ENCODE measurements around the gene RGS10.

DNA sequence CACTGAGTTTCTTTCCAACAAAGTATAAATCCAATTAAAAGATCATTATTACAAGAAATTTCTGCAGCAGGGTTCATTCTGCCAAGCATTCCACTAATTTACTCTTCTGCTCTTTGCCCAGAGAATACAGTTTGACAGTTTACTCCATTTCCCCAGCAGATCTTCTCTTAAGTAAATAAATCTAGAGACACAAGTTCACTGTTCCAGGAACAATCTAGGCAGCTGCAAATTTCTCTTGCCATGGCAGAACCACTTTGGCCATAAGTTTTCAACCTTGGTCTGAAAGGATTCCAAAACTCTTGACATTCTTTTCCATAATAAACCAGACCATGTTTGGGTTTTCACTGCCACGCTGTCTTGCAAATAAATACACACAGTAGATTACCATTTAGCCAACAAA lies 11.5 kb downstream of the RGS10 start:
- TF ChIP-seq, protein P1, sequence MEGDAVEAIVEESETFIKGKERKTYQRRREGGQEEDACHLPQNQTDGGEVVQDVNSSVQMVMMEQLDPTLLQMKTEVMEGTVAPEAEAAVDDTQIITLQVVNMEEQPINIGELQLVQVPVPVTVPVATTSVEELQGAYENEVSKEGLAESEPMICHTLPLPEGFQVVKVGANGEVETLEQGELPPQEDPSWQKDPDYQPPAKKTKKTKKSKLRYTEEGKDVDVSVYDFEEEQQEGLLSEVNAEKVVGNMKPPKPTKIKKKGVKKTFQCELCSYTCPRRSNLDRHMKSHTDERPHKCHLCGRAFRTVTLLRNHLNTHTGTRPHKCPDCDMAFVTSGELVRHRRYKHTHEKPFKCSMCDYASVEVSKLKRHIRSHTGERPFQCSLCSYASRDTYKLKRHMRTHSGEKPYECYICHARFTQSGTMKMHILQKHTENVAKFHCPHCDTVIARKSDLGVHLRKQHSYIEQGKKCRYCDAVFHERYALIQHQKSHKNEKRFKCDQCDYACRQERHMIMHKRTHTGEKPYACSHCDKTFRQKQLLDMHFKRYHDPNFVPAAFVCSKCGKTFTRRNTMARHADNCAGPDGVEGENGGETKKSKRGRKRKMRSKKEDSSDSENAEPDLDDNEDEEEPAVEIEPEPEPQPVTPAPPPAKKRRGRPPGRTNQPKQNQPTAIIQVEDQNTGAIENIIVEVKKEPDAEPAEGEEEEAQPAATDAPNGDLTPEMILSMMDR (IDR thresholded peaks at IDR 0.05) = no peak
- TF ChIP-seq POLR2A (IDR thresholded peaks at IDR 0.05) = no peak
